ENCODE measurements around the gene TRPM4.
"Not testable (repeated sequence)": the region's sequence is repeated elsewhere in the genome, so short reads cannot be mapped to it uniquely, and the experiment has no call there.

TRPM4 gene

GRCh38 chr19:49127674-49128544, 29.7 kb upstream of the TRPM4 start:
- DNase-seq = peak; percentile 90

- no peak for DNase-seq
Observed at GRCh38 chr19:49128545-49129237, 28.9 kb upstream of the TRPM4 start.

GRCh38 chr19:49129238-49129583, 28.4 kb upstream of the TRPM4 start:
- no peak for DNase-seq

- DNase-seq = no peak
Observed at GRCh38 chr19:49130325-49130724, 27.3 kb upstream of the TRPM4 start.

GRCh38 chr19:49132974-49133609, 24.5 kb upstream of the TRPM4 start:
- no peak for DNase-seq

- no peak for DNase-seq
Observed at GRCh38 chr19:49133621-49134454, 23.8 kb upstream of the TRPM4 start.

GRCh38 chr19:49135686-49136085, 21.9 kb upstream of the TRPM4 start:
- DNase-seq = no peak

- DNase-seq = no peak
Observed at GRCh38 chr19:49136771-49137171, 20.8 kb upstream of the TRPM4 start.

GRCh38 chr19:49140951-49141350, 16.6 kb upstream of the TRPM4 start:
- DNase-seq = no peak

- DNase-seq = no peak
Observed at GRCh38 chr19:49141352-49141751, 16.2 kb upstream of the TRPM4 start.

GRCh38 chr19:49142866-49143335, 14.7 kb upstream of the TRPM4 start:
- DNase-seq = peak; percentile 91

- peak; percentile 77 for DNase-seq
Observed at GRCh38 chr19:49145573-49146407, 11.8 kb upstream of the TRPM4 start.

- DNase-seq = not testable (repeated sequence)
Observed at GRCh38 chr19:49146408-49146770, 11.2 kb upstream of the TRPM4 start.

GRCh38 chr19:49148044-49148682, 9.4 kb upstream of the TRPM4 start:
- DNase-seq = no peak

- peak; percentile 97 for DNase-seq
Observed at GRCh38 chr19:49148784-49149651, 8.6 kb upstream of the TRPM4 start.

- peak; percentile 58 for DNase-seq
Observed at GRCh38 chr19:49149652-49150105, 7.9 kb upstream of the TRPM4 start.

GRCh38 chr19:49150106-49150943, 7.3 kb upstream of the TRPM4 start:
- peak; percentile 95 for DNase-seq

- DNase-seq = no peak
Observed at GRCh38 chr19:49150944-49151243, 6.7 kb upstream of the TRPM4 start.

All from NCI-H748 treated with DMSO at 0.1 percent for 48 hours (cell line).